SU-DHL-6 (cell line): ENCODE results near the gene SKIDA1.

Experiments
- H2AFZ ChIP-seq: fragments of 200-600 bp; sonication (generic); 2 replicates; pipeline ENCODE4 v1.6.1; 2014; ENCODE audit warnings: low read depth, mild to moderate bottlenecking, moderate library complexity, mixed read lengths, antibody characterized with exemption, low read length; ENCODE audit not compliant: severe bottlenecking
- H3F3A ChIP-seq: fragments of 200-600 bp; shearing (Covaris generic); 2 replicates; pipeline ENCODE4 v1.6.0; 2016; ENCODE audit warnings: antibody characterized with exemption, mild to moderate bottlenecking; ENCODE audit not compliant: insufficient read depth
- H3K27ac ChIP-seq: fragments of 200-600 bp; sonication (generic); 2 replicates; pipeline ENCODE4 v1.5.1; 2016; ENCODE audit warnings: low read depth, mild to moderate bottlenecking, low read length, moderate library complexity, mixed read lengths
- H3K27me3 ChIP-seq: fragments of 200-600 bp; sonication (generic), shearing (Covaris generic); 2 replicates; pipeline ENCODE4 v1.6.0; 2014; ENCODE audit warnings: mild to moderate bottlenecking, low read length
- H3K36me3 ChIP-seq: fragments of 200-600 bp; sonication (generic); 2 replicates; pipeline ENCODE4 v1.6.1; 2014; ENCODE audit warnings: mild to moderate bottlenecking, low read length, mixed read lengths
- H3K4me2 ChIP-seq: fragments of 300-600, 200-600 bp; shearing (Covaris generic), sonication (generic); 2 replicates; pipeline ENCODE4 v1.6.0; 2014; ENCODE audit warnings: low read length, low read depth, mild to moderate bottlenecking; ENCODE audit not compliant: poor library complexity, severe bottlenecking
- H3K4me3 ChIP-seq: fragments of 200-600 bp; sonication (generic); 2 replicates; pipeline ENCODE4 v1.5.1; 2014; ENCODE audit warnings: antibody characterized with exemption, low read length, mild to moderate bottlenecking, mixed read lengths; ENCODE audit not compliant: insufficient read depth, poor library complexity, severe bottlenecking
- H3K79me2 ChIP-seq: fragments of 200-600 bp; sonication (generic); 2 replicates; pipeline ENCODE4 v1.6.1; 2014; ENCODE audit warnings: mild to moderate bottlenecking, low read length, moderate library complexity; ENCODE audit not compliant: insufficient read depth
- H3K9ac ChIP-seq: fragments of 200-600 bp; sonication (generic); 2 replicates; pipeline ENCODE4 v1.7.0; 2014; ENCODE audit warnings: mild to moderate bottlenecking, low read length
- H3K9me2 ChIP-seq: fragments of 200-600 bp; sonication (generic); replicated peaks from 2 replicates; pipeline ENCODE4 v1.6.1; 2014; ENCODE audit warnings: low read length; ENCODE audit not compliant: insufficient read depth
- H3K9me3 ChIP-seq: fragments of 200-600 bp; sonication (generic); 2 replicates; pipeline ENCODE4 v1.6.1; 2014; ENCODE audit warnings: low read length, mixed read lengths; ENCODE audit not compliant: insufficient read depth
- H4K20me1 ChIP-seq: fragments of 200-600 bp; sonication (generic); 2 replicates; pipeline ENCODE4 v1.6.1; 2014; ENCODE audit warnings: low read depth, mild to moderate bottlenecking, antibody characterized with exemption, low read length, moderate library complexity, mixed read lengths
- CTCF ChIP-seq: fragments of 200-600 bp; sonication (generic); IDR thresholded peaks from one replicate; pipeline ENCODE4 v1.5.1; 2017; ENCODE audit warnings: antibody characterized with exemption, mild to moderate bottlenecking, low read length, moderate library complexity; ENCODE audit not compliant: insufficient read depth, poor library complexity, severe bottlenecking
- EZH2phosphoT487 ChIP-seq: fragments of 200-600 bp; sonication (generic), shearing (Covaris generic); conservative IDR thresholded peaks from 2 replicates; pipeline ENCODE4 v1.6.1; 2018; ENCODE audit warnings: mild to moderate bottlenecking, antibody characterized with exemption, low read length, moderate library complexity, mixed read lengths

The SKIDA1 gene

GRCh38 chr10:21499701-21500577, 25.5 kb downstream of the SKIDA1 start:
- Histone ChIP-seq H2AFZ (no peak overlapping the region), H3K27me3 (no peaks in the 10 kb centered on the region; the same call in 1 of the 2 replicates), H3K9me2 (no peaks in the 10 kb centered on the region), H3K79me2 (no peaks in the 10 kb centered on the region), H3K4me2 (no peak overlapping the region), H3K9ac (no peak overlapping the region), H3K9me3 (no peaks in the 10 kb centered on the region), H3K27ac (no peak overlapping the region), H3K4me3 (no peak overlapping the region), H4K20me1 (no peaks in the 10 kb centered on the region), H3K36me3 (no peaks in the 10 kb centered on the region), H3F3A (no peaks in the 10 kb centered on the region)
- no peak for TF ChIP-seq EZH2phosphoT487
- no peak for TF ChIP-seq CTCF

DNA sequence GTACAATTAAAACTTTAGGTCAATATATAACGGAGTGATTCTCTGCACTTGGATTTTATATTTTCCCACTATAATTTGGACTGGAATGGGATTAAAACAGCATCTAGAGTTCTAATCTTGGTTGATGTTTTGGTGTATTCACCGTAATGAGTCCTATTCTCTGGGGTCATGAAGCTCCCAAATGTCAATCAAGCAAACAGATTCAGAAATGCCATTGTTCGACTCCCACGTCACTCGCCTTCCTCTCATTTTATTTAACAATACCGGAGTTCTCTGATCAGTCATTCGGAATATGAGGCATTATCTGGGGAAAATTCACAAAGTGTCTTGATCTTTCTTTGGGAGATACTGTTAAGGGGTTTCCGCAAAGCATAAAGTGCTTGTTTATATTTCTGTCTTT, 26.5 kb downstream of the SKIDA1 start:
- Histone ChIP-seq H4K20me1 (no peaks in the 10 kb centered on the region), H3K79me2 (no peaks in the 10 kb centered on the region), H3K9me2 (no peaks in the 10 kb centered on the region), H3K9ac (no peak overlapping the region), H2AFZ (no peak overlapping the region), H3K4me3 (no peak overlapping the region), H3K9me3 (no peaks in the 10 kb centered on the region), H3K27ac (no peak overlapping the region), H3K36me3 (no peaks in the 10 kb centered on the region), H3F3A (no peaks in the 10 kb centered on the region), H3K4me2 (no peak overlapping the region), H3K27me3 (no peaks in the 10 kb centered on the region; the same call in 1 of the 2 replicates)
- TF ChIP-seq CTCF, result no peak
- TF ChIP-seq EZH2phosphoT487, result no peak

DNA sequence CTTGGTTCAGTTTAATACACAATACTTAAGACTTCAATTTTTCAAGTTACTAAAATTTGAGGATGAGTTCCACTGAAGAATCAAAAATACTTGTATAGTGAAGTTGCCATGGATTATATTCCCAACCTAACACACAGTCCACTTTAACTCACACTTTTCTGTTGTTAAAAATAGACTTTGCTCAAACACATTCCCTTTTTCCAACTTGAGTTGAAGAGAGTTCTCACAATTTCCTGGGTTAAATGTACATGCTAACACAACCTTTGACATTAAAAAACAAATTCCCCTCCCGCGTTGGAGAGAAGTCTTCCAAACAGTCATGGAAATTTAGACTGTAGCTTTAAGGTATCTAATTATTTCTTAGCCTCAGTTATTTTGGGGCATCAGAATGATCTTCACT, 27.1 kb downstream of the SKIDA1 start:
- Histone ChIP-seq H3K4me3 (no peak overlapping the region), H3F3A (no peaks in the 10 kb centered on the region), H4K20me1 (no peaks in the 10 kb centered on the region), H3K9me2 (no peaks in the 10 kb centered on the region), H3K79me2 (no peaks in the 10 kb centered on the region), H3K36me3 (no peaks in the 10 kb centered on the region), H3K4me2 (no peak overlapping the region), H2AFZ (no peak overlapping the region), H3K9me3 (no peaks in the 10 kb centered on the region), H3K9ac (no peak overlapping the region), H3K27ac (no peak overlapping the region), H3K27me3 (no peaks in the 10 kb centered on the region)
- no peak for TF ChIP-seq EZH2phosphoT487
- TF ChIP-seq CTCF, result no peak
